ENCODE results near the gene FOXP3.

FOXP3 gene

DNA sequence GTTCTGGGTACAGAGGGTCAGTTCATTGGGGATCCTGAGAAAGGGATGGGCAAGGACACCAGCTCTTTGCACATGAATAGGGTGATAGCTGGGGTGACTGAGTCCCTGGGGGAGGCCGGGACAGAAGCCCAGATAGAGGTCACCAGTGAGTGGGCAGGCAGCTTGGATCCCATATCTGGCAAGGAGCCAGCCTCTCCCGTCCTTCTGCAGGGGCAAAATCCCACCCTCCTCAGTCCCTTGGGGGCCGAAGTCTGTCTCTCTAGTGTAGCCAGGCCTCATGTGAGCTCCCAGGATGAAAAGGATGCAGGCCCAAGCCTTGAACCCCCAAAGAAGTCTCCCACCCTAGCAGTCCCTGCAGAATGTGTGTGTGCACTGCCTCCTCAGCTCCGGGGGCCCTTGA lies 22.1 kb upstream of the FOXP3 start:
- H3K27ac ChIP-seq: no peak overlapping the region
- no peak overlapping the region for H3K4me3 ChIP-seq (ENCODE audit: low read depth, low read length)
- no peaks in the 10 kb centered on the region for H3K36me3 ChIP-seq (ENCODE audit: control insufficient read depth, insufficient read depth, low read length)
- no peaks in the 10 kb centered on the region for H3K4me1 ChIP-seq
- H3K27me3 ChIP-seq (ENCODE audit: control insufficient read depth, insufficient read depth, low read length): no peaks in the 10 kb centered on the region
- H2AFZ ChIP-seq: no peak overlapping the region
- no peaks in the 10 kb centered on the region for H3K79me2 ChIP-seq
- no peak overlapping the region for H3K4me2 ChIP-seq (ENCODE audit: low read length)
- TF ChIP-seq, protein P1, sequence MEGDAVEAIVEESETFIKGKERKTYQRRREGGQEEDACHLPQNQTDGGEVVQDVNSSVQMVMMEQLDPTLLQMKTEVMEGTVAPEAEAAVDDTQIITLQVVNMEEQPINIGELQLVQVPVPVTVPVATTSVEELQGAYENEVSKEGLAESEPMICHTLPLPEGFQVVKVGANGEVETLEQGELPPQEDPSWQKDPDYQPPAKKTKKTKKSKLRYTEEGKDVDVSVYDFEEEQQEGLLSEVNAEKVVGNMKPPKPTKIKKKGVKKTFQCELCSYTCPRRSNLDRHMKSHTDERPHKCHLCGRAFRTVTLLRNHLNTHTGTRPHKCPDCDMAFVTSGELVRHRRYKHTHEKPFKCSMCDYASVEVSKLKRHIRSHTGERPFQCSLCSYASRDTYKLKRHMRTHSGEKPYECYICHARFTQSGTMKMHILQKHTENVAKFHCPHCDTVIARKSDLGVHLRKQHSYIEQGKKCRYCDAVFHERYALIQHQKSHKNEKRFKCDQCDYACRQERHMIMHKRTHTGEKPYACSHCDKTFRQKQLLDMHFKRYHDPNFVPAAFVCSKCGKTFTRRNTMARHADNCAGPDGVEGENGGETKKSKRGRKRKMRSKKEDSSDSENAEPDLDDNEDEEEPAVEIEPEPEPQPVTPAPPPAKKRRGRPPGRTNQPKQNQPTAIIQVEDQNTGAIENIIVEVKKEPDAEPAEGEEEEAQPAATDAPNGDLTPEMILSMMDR (IDR thresholded peaks at IDR 0.05): no peak
- no peaks in the 10 kb centered on the region for H3K9me3 ChIP-seq (ENCODE audit: control insufficient read depth, low read length)
- no peak overlapping the region for H3K9ac ChIP-seq

- Histone ChIP-seq H3K9ac (no peak overlapping the region), H3K4me1 (no peaks in the 10 kb centered on the region), H2AFZ (no peak overlapping the region), H3K36me3 (ENCODE audit: control insufficient read depth, insufficient read depth, low read length) (no peaks in the 10 kb centered on the region), H3K4me2 (ENCODE audit: low read length) (no peak overlapping the region), H3K27me3 (ENCODE audit: control insufficient read depth, insufficient read depth, low read length) (no peaks in the 10 kb centered on the region), H3K9me3 (ENCODE audit: control insufficient read depth, low read length) (no peaks in the 10 kb centered on the region), H3K79me2 (no peaks in the 10 kb centered on the region), H3K4me3 (ENCODE audit: low read depth, low read length) (no peak overlapping the region), H3K27ac (no peak overlapping the region)
- TF ChIP-seq, protein P1 (IDR thresholded peaks at IDR 0.05): no peak
Observed at GRCh38 chrX:49286136-49286535, 21.6 kb upstream of the FOXP3 start.

DNA sequence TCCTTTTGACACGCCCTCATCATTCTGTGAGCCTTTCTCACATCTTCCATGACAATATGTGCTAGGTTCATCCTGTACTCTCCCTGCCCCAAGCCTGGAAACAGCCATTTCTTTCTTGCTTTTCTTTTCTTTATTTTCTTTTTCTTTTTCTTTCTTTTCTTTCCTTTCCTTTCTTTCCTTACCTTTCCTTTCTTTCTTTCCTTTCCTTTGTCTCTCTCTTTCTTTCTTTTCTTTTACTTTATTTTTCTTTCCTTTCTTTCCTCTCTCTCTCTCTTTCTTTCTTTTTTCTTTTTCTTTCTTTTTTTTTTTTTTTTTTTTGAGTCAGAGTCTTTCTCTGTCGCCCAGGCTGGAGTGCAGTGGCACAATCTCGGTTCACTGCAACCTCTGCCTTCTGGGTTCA lies 19.7 kb upstream of the FOXP3 start:
- Histone ChIP-seq H3K9me3 (ENCODE audit: control insufficient read depth, low read length) (no peaks in the 10 kb centered on the region), H3K4me3 (ENCODE audit: low read depth, low read length) (no peak overlapping the region), H3K9ac (no peak overlapping the region), H3K27ac (no peak overlapping the region), H3K4me2 (ENCODE audit: low read length) (no peak overlapping the region), H3K4me1 (no peaks in the 10 kb centered on the region), H3K27me3 (ENCODE audit: control insufficient read depth, insufficient read depth, low read length) (no peaks in the 10 kb centered on the region), H2AFZ (no peak overlapping the region), H3K79me2 (no peaks in the 10 kb centered on the region), H3K36me3 (ENCODE audit: control insufficient read depth, insufficient read depth, low read length) (no peaks in the 10 kb centered on the region)
- TF ChIP-seq, protein P1 (IDR thresholded peaks at IDR 0.05): no peak

- TF ChIP-seq, protein P1 (IDR thresholded peaks at IDR 0.05): no peak
- no peak overlapping the region for H3K4me2 ChIP-seq (ENCODE audit: low read length)
Observed at GRCh38 chrX:49282647-49283011, 18.1 kb upstream of the FOXP3 start.

GRCh38 chrX:49278081-49278480 lies 13.6 kb upstream of the FOXP3 start:
- H3K36me3 ChIP-seq (ENCODE audit: control insufficient read depth, insufficient read depth, low read length): no peaks in the 10 kb centered on the region
- H2AFZ ChIP-seq: no peak overlapping the region
- no peak overlapping the region for H3K4me3 ChIP-seq (ENCODE audit: low read depth, low read length)
- no peak overlapping the region for H3K9ac ChIP-seq
- H3K4me2 ChIP-seq (ENCODE audit: low read length): no peak overlapping the region
- no peaks in the 10 kb centered on the region for H3K9me3 ChIP-seq (ENCODE audit: control insufficient read depth, low read length)
- H3K4me1 ChIP-seq: peaks cover 9% of the 10 kb centered on the region
- H3K27me3 ChIP-seq (ENCODE audit: control insufficient read depth, insufficient read depth, low read length): no peaks in the 10 kb centered on the region
- no peaks in the 10 kb centered on the region for H3K79me2 ChIP-seq
- no peak overlapping the region for H3K27ac ChIP-seq
- TF ChIP-seq, protein P1 (IDR thresholded peaks at IDR 0.05): no peak

More at GRCh38 chrX:49282647-49283011, 18.1 kb upstream of the FOXP3 start:
- no peaks in the 10 kb centered on the region for H3K79me2 ChIP-seq
- H3K9me3 ChIP-seq (ENCODE audit: control insufficient read depth, low read length): no peaks in the 10 kb centered on the region
- H3K4me1 ChIP-seq: no peaks in the 10 kb centered on the region
- H2AFZ ChIP-seq: no peak overlapping the region
- H3K27me3 ChIP-seq (ENCODE audit: control insufficient read depth, insufficient read depth, low read length): no peaks in the 10 kb centered on the region
- no peaks in the 10 kb centered on the region for H3K36me3 ChIP-seq (ENCODE audit: control insufficient read depth, insufficient read depth, low read length)
- H3K27ac ChIP-seq: no peak overlapping the region
- H3K4me3 ChIP-seq (ENCODE audit: low read depth, low read length): no peak overlapping the region
- H3K9ac ChIP-seq: no peak overlapping the region
